Upper lobe of left lung (tissue), 6 donors: Measurements from ENCODE around the gene CEACAM1. TPM values are rescaled to one million over a fixed set of nuclear protein-coding genes. Genes with fewer than 3 reads are reported as not detected.
"Not testable (repeated sequence)": the region's sequence is repeated elsewhere in the genome, so short reads cannot be mapped to it uniquely, and the experiment has no call there.

ENCODE experiments used
- ATAC-seq, 2 donors: fragments of 200-7000 bp; cut with Tn5 transposase; one replicate each; pipeline ENCODE4 v1.9.1; 2022; ENCODE audit warnings: mild to moderate bottlenecking in 2 of 2, moderate library complexity in 2 of 2; ENCODE audit not compliant: low FRiP score in 2 of 2
- DNase-seq, 2 donors: peaks; one replicate each; pipeline ENCODE4 v3.0.0-alpha.2; 2019 to 2020
- H3K27ac ChIP-seq, 4 donors: fragments of 200-600 bp; sonication (generic); one replicate each; pipeline ENCODE4 v1.5.1; 2016 to 2019
- H3K27me3 ChIP-seq, 4 donors: fragments of 200-600 bp; sonication (generic); one replicate each; pipeline ENCODE4 v1.5.1; 2017 to 2019
- H3K36me3 ChIP-seq, 4 donors: fragments of 200-600 bp; sonication (generic); one replicate each; pipeline ENCODE4 v1.5.1; 2016 to 2019
- H3K4me1 ChIP-seq, 4 donors: fragments of 200-600 bp; sonication (generic); one replicate each; pipeline ENCODE4 v1.5.1; 2018 to 2019
- H3K4me3 ChIP-seq, 4 donors: fragments of 200-600 bp; sonication (generic); one replicate each; pipeline ENCODE4 v1.5.1; 2017 to 2019; ENCODE audit warnings: mild to moderate bottlenecking in 2 of 4, moderate library complexity in 1 of 4
- H3K9me3 ChIP-seq, 4 donors: fragments of 200-600 bp; sonication (generic); one replicate each; pipeline ENCODE4 v1.5.1; 2018 to 2019
- EP300 ChIP-seq, 4 donors: sonication (generic); formaldehyde crosslinking; IDR thresholded peaks; one replicate each; pipeline ENCODE4 v1.5.1; 2017; ENCODE audit warnings: antibody characterized with exemption in 4 of 4, control low read depth in 2 of 4
- POLR2A ChIP-seq, 4 donors: fragments of 450-650 bp; IDR thresholded peaks; one replicate each; pipeline ENCODE4 v1.5.1; 2016 to 2017; ENCODE audit warnings: antibody characterized with exemption in 4 of 4, mild to moderate bottlenecking in 2 of 4
- POLR2AphosphoS5 ChIP-seq, 2 donors: sonication (generic); formaldehyde crosslinking; IDR thresholded peaks; one replicate each; pipeline ENCODE4 v1.5.1; 2017; ENCODE audit warnings: antibody characterized with exemption in 2 of 2
- WGBS, 2 donors: methylation state at CpG; one replicate each; pipeline ENCODE4 v1.1.5; 2017 to 2018; 5-methylcytosine and 5-hydroxymethylcytosine counted together
- total RNA-seq, 6 donors: library from RNA; depleted of rRNA in 4 of 6; stranded (reverse); fragments of >200 nt in 4 of 6; gene quantifications; one replicate each; pipeline versions ENCODE4 v1.1.0 to v1.2.1, GENCODE V29; 2016 to 2021
- TF ChIP-seq, protein P1 (sequence below), 6 experiments: fragments of 450-650 bp in 4 of 6; fragments of 200-600 bp in 2 of 6; sonication (generic) in 2 of 6; IDR thresholded peaks; one replicate each; pipeline ENCODE4 v1.5.1; 2016 to 2019; ENCODE audit warnings: antibody characterized with exemption in 6 of 6
- donor health status: DM: no; HTN: no; CAD: no; lungs with moderate emphysema.
- donor health status: DM: no; HTN: yes; CAD: no; lungs with severe emphysema.

Gene CEACAM1
- total RNA-seq, 6 donors from 2014 or later, result 7.3 to 11.9 (median 9.2) TPM

DNA sequence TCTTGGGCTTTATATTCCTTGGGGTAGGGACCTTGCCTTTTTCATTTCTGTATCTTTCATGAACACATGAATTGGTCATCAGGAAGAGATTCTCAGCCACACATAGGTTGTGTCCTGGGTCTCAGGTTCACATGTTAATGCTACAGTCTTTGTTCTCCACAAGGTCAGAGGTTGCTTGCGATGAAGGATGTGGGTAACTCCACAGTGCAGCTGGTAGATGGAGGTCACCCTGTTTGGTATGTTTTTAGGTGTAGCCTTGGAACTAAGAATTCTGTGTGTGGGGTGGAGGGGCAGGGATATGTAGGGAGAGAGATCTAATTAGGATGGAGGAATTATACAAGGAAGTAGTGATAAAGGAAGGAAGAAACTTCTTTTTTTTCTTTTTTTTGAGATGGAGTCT is 23.2 kb downstream of the CEACAM1 start:
- ATAC-seq (no peak), DNase-seq (no peak)
- Histone ChIP-seq H3K36me3 (peaks cover 0 to 8% (median 0%) of the 10 kb centered on the region in 4 donors), H3K4me1 (no peaks in the 10 kb centered on the region), H3K27ac (no peak overlapping the region), H3K9me3 (no peaks in the 10 kb centered on the region), H3K4me3 (no peak overlapping the region), H3K27me3 (no peaks in the 10 kb centered on the region)
- TF ChIP-seq, protein P1, sequence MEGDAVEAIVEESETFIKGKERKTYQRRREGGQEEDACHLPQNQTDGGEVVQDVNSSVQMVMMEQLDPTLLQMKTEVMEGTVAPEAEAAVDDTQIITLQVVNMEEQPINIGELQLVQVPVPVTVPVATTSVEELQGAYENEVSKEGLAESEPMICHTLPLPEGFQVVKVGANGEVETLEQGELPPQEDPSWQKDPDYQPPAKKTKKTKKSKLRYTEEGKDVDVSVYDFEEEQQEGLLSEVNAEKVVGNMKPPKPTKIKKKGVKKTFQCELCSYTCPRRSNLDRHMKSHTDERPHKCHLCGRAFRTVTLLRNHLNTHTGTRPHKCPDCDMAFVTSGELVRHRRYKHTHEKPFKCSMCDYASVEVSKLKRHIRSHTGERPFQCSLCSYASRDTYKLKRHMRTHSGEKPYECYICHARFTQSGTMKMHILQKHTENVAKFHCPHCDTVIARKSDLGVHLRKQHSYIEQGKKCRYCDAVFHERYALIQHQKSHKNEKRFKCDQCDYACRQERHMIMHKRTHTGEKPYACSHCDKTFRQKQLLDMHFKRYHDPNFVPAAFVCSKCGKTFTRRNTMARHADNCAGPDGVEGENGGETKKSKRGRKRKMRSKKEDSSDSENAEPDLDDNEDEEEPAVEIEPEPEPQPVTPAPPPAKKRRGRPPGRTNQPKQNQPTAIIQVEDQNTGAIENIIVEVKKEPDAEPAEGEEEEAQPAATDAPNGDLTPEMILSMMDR (IDR thresholded peaks at IDR 0.05), result no peak
- TF ChIP-seq EP300 (IDR thresholded peaks at IDR 0.05), result no peak
- no peak for TF ChIP-seq POLR2A (IDR thresholded peaks at IDR 0.05)
- TF ChIP-seq POLR2AphosphoS5 (IDR thresholded peaks at IDR 0.05), result no peak
- WGBS, 2 donors, result 94 to 100% methylated on average over 1 of the region's 1 CpG

GRCh38 chr19:42501733-42502132 is 26.5 kb downstream of the CEACAM1 start:
- no peak overlapping the region for H3K27ac ChIP-seq
- no peak for DNase-seq
- 68 to 73% methylated on average over 1 of the region's 1 CpG for WGBS, 2 donors
- TF ChIP-seq POLR2AphosphoS5 (IDR thresholded peaks at IDR 0.05) (no peak), POLR2A (IDR thresholded peaks at IDR 0.05) (no peak), EP300 (IDR thresholded peaks at IDR 0.05) (no peak)
- TF ChIP-seq, protein P1 (IDR thresholded peaks at IDR 0.05), result no peak
- H3K4me3 ChIP-seq, result no peak overlapping the region
- H3K4me1 ChIP-seq, result peaks cover 9 to 18% (median 14%) of the 10 kb centered on the region in 4 donors
- no peaks in the 10 kb centered on the region for H3K27me3 ChIP-seq
- H3K9me3 ChIP-seq, result no peaks in the 10 kb centered on the region
- ATAC-seq, result no peak
- H3K36me3 ChIP-seq, result no peaks in the 10 kb centered on the region

GRCh38 chr19:42501243-42501642 is 27.0 kb downstream of the CEACAM1 start:
- not testable (repeated sequence) for DNase-seq, H3K36me3 ChIP-seq, H3K4me3 ChIP-seq, H3K27me3 ChIP-seq, H3K9me3 ChIP-seq, H3K27ac ChIP-seq, ATAC-seq
- WGBS, 2 donors, result 94 to 97% methylated on average over 3 of the region's 3 CpGs
- H3K4me1 ChIP-seq, result peaks cover 9 to 18% (median 14%) of the 10 kb centered on the region in 4 donors

GRCh38 chr19:42498169-42498757 is 30.0 kb downstream of the CEACAM1 start:
- no peak for DNase-seq
- Histone ChIP-seq H3K4me3 (no peak overlapping the region), H3K36me3 (no peaks in the 10 kb centered on the region), H3K27me3 (no peaks in the 10 kb centered on the region), H3K27ac (peak overlapping the region; percentile 5 to 49 (median 27)), H3K4me1 (peaks cover 9 to 18% (median 14%) of the 10 kb centered on the region in 4 donors), H3K9me3 (no peaks in the 10 kb centered on the region)
- ATAC-seq, result no peak
- 53 to 66% methylated on average over 3 of the region's 3 CpGs for WGBS, 2 donors
- TF ChIP-seq EP300 (IDR thresholded peaks at IDR 0.05), result no peak
- TF ChIP-seq POLR2A (IDR thresholded peaks at IDR 0.05), result no peak
- TF ChIP-seq, protein P1 (IDR thresholded peaks at IDR 0.05), result no peak
- no peak for TF ChIP-seq POLR2AphosphoS5 (IDR thresholded peaks at IDR 0.05)

- H3K27me3 ChIP-seq, result no peaks in the 10 kb centered on the region
- H3K4me3 ChIP-seq, result no peak overlapping the region
- H3K4me1 ChIP-seq, result peaks cover 9 to 18% (median 14%) of the 10 kb centered on the region in 4 donors
- no peaks in the 10 kb centered on the region for H3K36me3 ChIP-seq
- no peak for ATAC-seq
- peak overlapping the region; percentile 5 to 49 (median 27) for H3K27ac ChIP-seq
- no peaks in the 10 kb centered on the region for H3K9me3 ChIP-seq
- TF ChIP-seq, protein P1 (IDR thresholded peaks at IDR 0.05), result no peak
- no peak for TF ChIP-seq EP300 (IDR thresholded peaks at IDR 0.05)
- no peak for TF ChIP-seq POLR2AphosphoS5 (IDR thresholded peaks at IDR 0.05)
- TF ChIP-seq POLR2A (IDR thresholded peaks at IDR 0.05), result no peak
- peak in 1 of 2 donors; percentile 26 for DNase-seq
- WGBS, 2 donors, result 60 to 77% methylated on average over 3 of the region's 3 CpGs
Measured at GRCh38 chr19:42497492-42498168, 30.7 kb downstream of the CEACAM1 start.
